ENCODE measurements around the gene NEDD4.
"Not testable (repeated sequence)": the region's sequence is repeated elsewhere in the genome, so short reads cannot be mapped to it uniquely, and the experiment has no call there.

The NEDD4 gene

GRCh38 chr15:56004281-56004680 is 10.9 kb upstream of the NEDD4 start:
- not testable (repeated sequence) for DNase-seq (ENCODE audit: low read depth in 2 of 2)

GRCh38 chr15:56003777-56004176 is 10.4 kb upstream of the NEDD4 start:
- not testable (repeated sequence) for DNase-seq (ENCODE audit: low read depth in 2 of 2)

GRCh38 chr15:56003277-56003676 is 9.9 kb upstream of the NEDD4 start:
- DNase-seq (ENCODE audit: low read depth in 2 of 2), result not testable (repeated sequence)

GRCh38 chr15:56001471-56002078 is 8.2 kb upstream of the NEDD4 start:
- no peak for DNase-seq (ENCODE audit: low read depth in 2 of 2)

GRCh38 chr15:55999658-56000057 is 6.2 kb upstream of the NEDD4 start:
- no peak for DNase-seq (ENCODE audit: low read depth in 2 of 2)

GRCh38 chr15:55998478-55998877 is 5.1 kb upstream of the NEDD4 start:
- no peak for DNase-seq (ENCODE audit: low read depth in 2 of 2)

GRCh38 chr15:55993804-55994560 is 570 bp upstream of the NEDD4 start:
- DNase-seq (ENCODE audit: low read depth in 2 of 2), result no peak

GRCh38 chr15:55992769-55993110 is 672 bp downstream of the NEDD4 start:
- DNase-seq (ENCODE audit: low read depth in 2 of 2), result no peak

GRCh38 chr15:55991802-55992768 is 1.3 kb downstream of the NEDD4 start:
- DNase-seq (ENCODE audit: low read depth in 2 of 2), result no peak

GRCh38 chr15:55990998-55991397 is 2.4 kb downstream of the NEDD4 start:
- no peak for DNase-seq (ENCODE audit: low read depth in 2 of 2)

- no peak for DNase-seq (ENCODE audit: low read depth in 2 of 2)
Measured at GRCh38 chr15:55990516-55990915, 2.9 kb downstream of the NEDD4 start.

- DNase-seq (ENCODE audit: low read depth in 2 of 2), result no peak
Measured at GRCh38 chr15:55989383-55989782, 4.0 kb downstream of the NEDD4 start.

GRCh38 chr15:55981582-55982249 is 11.7 kb downstream of the NEDD4 start:
- DNase-seq (ENCODE audit: low read depth in 2 of 2), result no peak

GRCh38 chr15:55980511-55980910 is 12.9 kb downstream of the NEDD4 start:
- DNase-seq (ENCODE audit: low read depth in 2 of 2), result no peak

GRCh38 chr15:55977231-55977630 is 16.2 kb downstream of the NEDD4 start:
- DNase-seq (ENCODE audit: low read depth in 2 of 2), result no peak

GRCh38 chr15:55970286-55970685 is 23.1 kb downstream of the NEDD4 start:
- DNase-seq (ENCODE audit: low read depth in 2 of 2), result no peak

GRCh38 chr15:55969582-55969981 is 23.8 kb downstream of the NEDD4 start:
- DNase-seq (ENCODE audit: low read depth in 2 of 2), result no peak

- DNase-seq (ENCODE audit: low read depth in 2 of 2), result no peak
Measured at GRCh38 chr15:55968923-55969322, 24.5 kb downstream of the NEDD4 start.

GRCh38 chr15:55965091-55965490 is 28.3 kb downstream of the NEDD4 start:
- DNase-seq (ENCODE audit: low read depth in 2 of 2), result no peak

- no peak for DNase-seq (ENCODE audit: low read depth in 2 of 2)
Measured at GRCh38 chr15:55960946-55961345, 32.5 kb downstream of the NEDD4 start.

- no peak for DNase-seq (ENCODE audit: low read depth in 2 of 2)
Measured at GRCh38 chr15:55959744-55960447, 33.5 kb downstream of the NEDD4 start.
